Retinal pigment epithelial cell (primary cell): Measurements from ENCODE around the gene TTLL9.

ENCODE experiments used
- DNase-seq: peaks from one replicate; pipeline ENCODE4 v3.0.0-alpha.2; 2010; ENCODE audit warnings: low read depth
- H3K4me3 ChIP-seq: 2 replicates; pipeline ENCODE4 v1.5.1; 2011; ENCODE audit warnings: mild to moderate bottlenecking, low read length, control low read depth, moderate library complexity
- CTCF ChIP-seq: conservative IDR thresholded peaks from 2 replicates; pipeline ENCODE4 v1.5.1; 2011; ENCODE audit warnings: low read depth, low read length, control low read depth, inconsistent platforms

TTLL9 gene

GRCh38 chr20:31869942-31870725 is at the start of gene TTLL9, which contains the start of gene DUSP15:
TTLL9 (plus strand) TSS chr20:31870634; CDS start chr20:31871127, 493 bp downstream.
DUSP15 (minus strand) TSS chr20:31870527; CDS start chr20:31870337, 190 bp downstream.
- H3K4me3 ChIP-seq: peak within 1 kb of the TSS; percentile 54
- no peak for DNase-seq
- TF ChIP-seq CTCF: no peak

GRCh38 chr20:31821427-31821826 is 49.0 kb upstream of the TTLL9 start:
- TF ChIP-seq CTCF: no peak
- H3K4me3 ChIP-seq: no peak overlapping the region
- DNase-seq: no peak

GRCh38 chr20:31822421-31823330 is 47.8 kb upstream of the TTLL9 start:
- DNase-seq: no peak
- H3K4me3 ChIP-seq: peak overlapping the region; percentile 17
- TF ChIP-seq CTCF: peak; percentile 92

GRCh38 chr20:31823360-31824124 is 46.9 kb upstream of the TTLL9 start:
- no peak overlapping the region for H3K4me3 ChIP-seq
- no peak for TF ChIP-seq CTCF
- no peak for DNase-seq

- TF ChIP-seq CTCF: no peak
- no peak overlapping the region for H3K4me3 ChIP-seq
- DNase-seq: no peak
Observed at GRCh38 chr20:31824125-31824485, 46.3 kb upstream of the TTLL9 start.

GRCh38 chr20:31824554-31825313 is 45.7 kb upstream of the TTLL9 start:
- no peak for TF ChIP-seq CTCF
- no peak for DNase-seq
- H3K4me3 ChIP-seq: no peak overlapping the region
